Endothelial cell (in vitro differentiated cells): ENCODE measurements around the gene FCHO1. TPM values are rescaled to one million over a fixed set of nuclear protein-coding genes. Genes with fewer than 3 reads are reported as not detected.

Experiments
- DNase-seq: peaks from one replicate; pipeline ENCODE4 v3.0.0; 2021; ENCODE audit warnings: low spot score
- H3K27ac Mint-ChIP-seq: one replicate; pipeline ENCODE4 v1.8.0; 2021; ENCODE audit warnings: mixed read lengths, inconsistent platforms; ENCODE audit not compliant: unreplicated experiment
- H3K27me3 Mint-ChIP-seq: one replicate; pipeline ENCODE4 v1.8.0; 2021; ENCODE audit warnings: mild to moderate bottlenecking, moderate library complexity, mixed read lengths, inconsistent platforms; ENCODE audit not compliant: unreplicated experiment
- H3K36me3 Mint-ChIP-seq: one replicate; pipeline ENCODE4 v1.8.0; 2021; ENCODE audit warnings: mild to moderate bottlenecking, low read depth, mixed read lengths, inconsistent platforms; ENCODE audit not compliant: unreplicated experiment
- H3K4me1 Mint-ChIP-seq: one replicate; pipeline ENCODE4 v1.8.0; 2021; ENCODE audit warnings: mild to moderate bottlenecking, mixed read lengths, inconsistent platforms; ENCODE audit not compliant: unreplicated experiment
- H3K4me3 Mint-ChIP-seq: one replicate; pipeline ENCODE4 v1.8.0; 2021; ENCODE audit warnings: mild to moderate bottlenecking, mixed read lengths, inconsistent platforms; ENCODE audit not compliant: unreplicated experiment
- H3K9me3 Mint-ChIP-seq: one replicate; pipeline ENCODE4 v1.8.0; 2021; ENCODE audit warnings: mixed read lengths, inconsistent platforms; ENCODE audit not compliant: unreplicated experiment
- CTCF ChIP-seq: fragments of 200-600 bp; sonication (generic); IDR thresholded peaks from one replicate; pipeline ENCODE4 v1.5.0; 2021; ENCODE audit warnings: antibody characterized with exemption; ENCODE audit not compliant: unreplicated experiment
- total RNA-seq: library from RNA; stranded (reverse); fragmentation: NEBNext Ultra II Directional; extraction: Animal tissue kit (Norgen Biotek cat#: 25700); gene quantifications from one replicate; pipeline ENCODE4 v1.2.1, GENCODE V29; 2021; ENCODE audit not compliant: unreplicated experiment

FCHO1 gene
- total RNA-seq, 1 donor from 2014 or later, result 2.7 TPM

- no peak for DNase-seq
- Mint-ChIP-seq H3K36me3 (no peaks in the 10 kb centered on the region), H3K27ac (no peak overlapping the region), H3K27me3 (peaks cover 6% of the 10 kb centered on the region), H3K4me1 (no peaks in the 10 kb centered on the region), H3K9me3 (no peaks in the 10 kb centered on the region), H3K4me3 (no peak overlapping the region)
- no peak for TF ChIP-seq CTCF
Observed at GRCh38 chr19:17806945-17807344, 55.7 kb downstream of the FCHO1 start.

DNA sequence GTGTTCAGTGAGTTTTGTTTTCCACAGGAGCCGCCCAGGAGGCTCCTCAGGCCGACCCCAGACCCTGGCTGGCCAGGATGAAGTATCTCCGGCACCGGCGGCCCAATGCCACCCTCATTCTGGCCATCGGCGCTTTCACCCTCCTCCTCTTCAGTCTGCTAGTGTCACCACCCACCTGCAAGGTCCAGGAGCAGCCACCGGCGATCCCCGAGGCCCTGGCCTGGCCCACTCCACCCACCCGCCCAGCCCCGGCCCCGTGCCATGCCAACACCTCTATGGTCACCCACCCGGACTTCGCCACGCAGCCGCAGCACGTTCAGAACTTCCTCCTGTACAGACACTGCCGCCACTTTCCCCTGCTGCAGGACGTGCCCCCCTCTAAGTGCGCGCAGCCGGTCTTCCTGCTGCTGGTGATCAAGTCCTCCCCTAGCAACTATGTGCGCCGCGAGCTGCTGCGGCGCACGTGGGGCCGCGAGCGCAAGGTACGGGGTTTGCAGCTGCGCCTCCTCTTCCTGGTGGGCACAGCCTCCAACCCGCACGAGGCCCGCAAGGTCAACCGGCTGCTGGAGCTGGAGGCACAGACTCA lies 56.5 kb downstream of the FCHO1 start:
- Mint-ChIP-seq H3K27ac (no peak overlapping the region), H3K4me1 (no peaks in the 10 kb centered on the region), H3K4me3 (no peak overlapping the region), H3K9me3 (no peaks in the 10 kb centered on the region), H3K27me3 (peaks cover 4% of the 10 kb centered on the region), H3K36me3 (no peaks in the 10 kb centered on the region)
- no peak for TF ChIP-seq CTCF
- DNase-seq, result no peak

GRCh38 chr19:17811103-17811502 lies 59.8 kb downstream of the FCHO1 start:
- no peak for TF ChIP-seq CTCF
- Mint-ChIP-seq H3K9me3 (no peaks in the 10 kb centered on the region), H3K36me3 (no peaks in the 10 kb centered on the region), H3K4me1 (no peaks in the 10 kb centered on the region), H3K4me3 (no peak overlapping the region), H3K27me3 (peaks cover 6% of the 10 kb centered on the region), H3K27ac (no peak overlapping the region)
- DNase-seq, result no peak

GRCh38 chr19:17811681-17812080 lies 60.4 kb downstream of the FCHO1 start:
- Mint-ChIP-seq H3K4me1 (no peaks in the 10 kb centered on the region), H3K4me3 (no peak overlapping the region), H3K27ac (no peak overlapping the region), H3K27me3 (peaks cover 6% of the 10 kb centered on the region), H3K9me3 (no peaks in the 10 kb centered on the region), H3K36me3 (no peaks in the 10 kb centered on the region)
- no peak for TF ChIP-seq CTCF
- DNase-seq, result no peak

DNA sequence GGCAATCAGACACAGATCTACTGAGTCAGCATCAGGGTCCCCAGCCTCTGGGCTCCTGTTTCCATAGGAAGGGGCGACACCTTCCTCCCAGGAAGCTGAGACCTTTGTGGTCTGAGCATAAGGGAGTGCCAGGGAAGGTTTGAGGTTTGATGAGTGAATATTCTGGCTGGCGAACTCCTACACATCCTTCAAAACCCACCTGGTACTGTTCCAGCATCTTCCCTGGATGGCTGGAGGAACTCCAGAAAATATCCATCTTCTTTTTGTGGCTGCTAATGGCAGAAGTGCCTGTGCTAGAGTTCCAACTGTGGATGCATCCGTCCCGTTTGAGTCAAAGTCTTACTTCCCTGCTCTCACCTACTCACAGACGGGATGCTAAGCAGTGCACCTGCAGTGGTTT lies 60.8 kb downstream of the FCHO1 start:
- H3K4me1 Mint-ChIP-seq, result no peaks in the 10 kb centered on the region
- no peak overlapping the region for H3K27ac Mint-ChIP-seq
- H3K4me3 Mint-ChIP-seq, result no peak overlapping the region
- peaks cover 6% of the 10 kb centered on the region for H3K27me3 Mint-ChIP-seq
- no peak for TF ChIP-seq CTCF
- no peaks in the 10 kb centered on the region for H3K36me3 Mint-ChIP-seq
- no peak for DNase-seq
- H3K9me3 Mint-ChIP-seq, result no peaks in the 10 kb centered on the region
